ENCODE data around the gene HDAC3.
"Not testable (repeated sequence)": the region's sequence is repeated elsewhere in the genome, so short reads cannot be mapped to it uniquely, and the experiment has no call there.

The HDAC3 gene

DNA sequence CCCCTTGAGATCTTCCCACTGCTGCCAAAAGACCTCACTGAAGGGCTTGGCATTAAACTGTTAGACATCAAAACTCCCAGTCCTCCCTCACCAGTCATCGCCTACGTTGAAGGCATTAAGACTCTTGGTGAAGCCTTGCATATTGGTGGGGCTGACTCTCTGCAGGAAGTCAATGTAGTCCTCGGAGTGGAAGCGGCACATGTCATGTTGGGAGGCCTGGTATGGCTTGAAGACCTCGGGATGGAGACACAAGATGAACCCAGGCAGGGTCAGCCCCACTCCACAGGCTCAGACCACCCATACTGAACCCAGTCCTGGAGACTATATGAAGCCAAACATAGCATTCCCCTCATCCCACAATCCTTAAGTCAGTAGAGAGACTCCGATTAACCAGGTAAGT, 1.9 kb downstream of the HDAC3 start:
- DNase-seq (ENCODE audit: low spot score) = no peak

DNA sequence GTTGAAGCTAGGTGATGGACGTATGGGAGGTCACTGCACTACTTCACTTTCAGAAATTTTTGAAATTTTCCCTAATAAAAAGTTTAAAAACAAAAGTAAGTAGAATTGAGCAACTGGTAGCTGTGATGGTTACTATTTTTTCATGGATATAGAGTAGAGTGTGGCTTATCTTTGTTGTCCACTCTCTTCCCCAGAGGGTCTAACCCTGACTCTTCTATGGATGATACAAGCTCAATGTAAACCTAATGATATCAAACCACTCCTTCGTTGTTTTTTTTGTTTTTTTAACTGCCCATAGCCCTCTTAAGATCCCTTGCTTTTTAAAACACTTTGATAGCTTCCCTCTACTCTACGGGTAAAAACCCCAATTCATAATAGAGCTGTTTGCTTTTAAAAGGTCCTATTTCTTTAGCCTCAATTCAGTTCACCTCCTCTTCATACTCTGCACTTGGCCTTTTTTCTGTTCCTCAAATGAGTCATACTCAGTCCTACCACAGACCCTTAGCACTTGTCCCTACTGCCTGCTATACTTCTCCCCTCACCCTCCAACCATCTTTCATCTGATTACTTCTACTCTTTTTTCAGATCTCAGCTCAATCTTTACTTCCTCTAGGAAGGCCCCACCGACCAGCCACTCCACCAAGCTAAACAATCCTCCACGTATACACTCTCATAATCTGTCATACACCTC, 2.6 kb downstream of the HDAC3 start:
- DNase-seq (ENCODE audit: low spot score) = peak; percentile 26

GRCh38 chr5:141632650-141633049, 4.0 kb downstream of the HDAC3 start:
- DNase-seq (ENCODE audit: low spot score) = peak; percentile 48

DNA sequence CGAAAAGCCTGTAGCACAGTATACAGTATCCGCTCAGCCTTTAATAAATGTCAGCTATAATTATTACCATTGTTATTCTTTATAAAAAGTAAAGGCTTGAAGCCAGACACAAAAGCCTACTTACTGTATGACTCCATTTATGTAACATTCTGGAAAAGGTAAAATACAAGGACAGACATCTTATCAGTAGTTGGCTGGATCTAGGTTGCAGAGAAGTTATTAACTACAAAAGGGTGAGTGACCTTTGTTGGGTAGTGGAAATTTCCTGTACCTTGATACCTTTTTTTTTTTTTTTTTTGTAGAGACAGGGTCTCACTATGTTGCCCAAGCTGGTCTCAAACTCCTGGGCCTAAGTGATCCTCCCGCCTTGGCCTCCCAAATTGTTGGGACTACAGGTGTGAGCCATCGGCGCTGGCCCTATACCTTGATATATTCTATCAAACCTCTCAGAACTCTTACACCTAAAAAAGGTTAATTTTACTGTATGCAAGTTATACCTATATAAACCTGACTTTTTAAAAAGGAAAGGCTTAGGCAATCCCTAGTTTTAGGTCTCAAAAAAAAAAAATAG, 6.0 kb downstream of the HDAC3 start:
- DNase-seq (ENCODE audit: low spot score) = no peak

DNA sequence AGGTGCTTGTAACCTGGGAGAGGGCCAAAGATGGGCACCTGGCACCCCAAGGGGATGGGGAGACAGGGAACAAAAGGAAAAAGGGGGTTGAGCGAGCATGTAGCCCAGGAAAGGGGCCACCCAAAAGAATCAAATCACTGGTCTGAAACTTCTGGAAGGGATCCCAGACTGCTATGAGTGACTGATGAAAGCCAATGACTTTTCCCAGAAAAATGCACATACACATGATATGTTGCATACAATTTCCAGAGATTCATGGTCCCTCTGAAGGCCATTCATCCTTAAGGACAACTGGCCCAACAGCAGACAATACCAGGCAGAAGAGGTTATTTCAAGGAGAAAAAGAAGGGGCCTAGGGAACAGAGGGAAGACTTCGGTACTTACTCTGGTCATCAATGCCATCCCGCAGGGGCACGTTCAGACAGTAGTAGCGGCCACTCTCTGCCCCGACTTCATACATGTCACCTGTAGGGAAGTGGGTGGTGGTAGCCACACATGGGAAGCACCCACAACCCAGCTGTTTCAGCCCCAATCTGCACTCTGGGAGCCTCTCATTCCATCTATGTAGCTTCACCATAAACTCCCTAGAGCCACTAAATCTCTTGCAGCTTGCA, 8.4 kb downstream of the HDAC3 start:
- no peak for DNase-seq (ENCODE audit: low spot score)

DNA sequence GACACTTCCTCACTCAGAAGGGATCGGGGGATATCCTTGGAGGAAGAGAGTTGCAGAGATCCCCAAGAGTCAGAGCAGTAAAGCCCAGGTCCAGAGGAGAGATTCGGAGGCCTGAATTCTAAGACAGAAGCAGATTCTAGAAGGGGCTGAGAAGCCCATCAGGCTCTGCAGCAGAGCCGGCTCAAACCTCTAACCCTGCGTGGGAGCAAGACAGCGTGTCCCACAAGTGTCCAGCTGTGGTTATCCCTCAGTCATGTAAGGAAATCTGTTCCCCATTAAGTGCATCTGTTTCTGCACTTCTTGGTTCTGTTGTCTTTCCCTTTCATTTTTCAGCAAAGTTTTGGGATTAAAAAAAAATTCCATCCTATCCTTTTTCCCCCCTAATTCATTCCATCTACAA, 13.0 kb downstream of the HDAC3 start:
- no peak for DNase-seq (ENCODE audit: low spot score)

GRCh38 chr5:141623186-141623585, 13.5 kb downstream of the HDAC3 start:
- DNase-seq (ENCODE audit: low spot score) = no peak

DNA sequence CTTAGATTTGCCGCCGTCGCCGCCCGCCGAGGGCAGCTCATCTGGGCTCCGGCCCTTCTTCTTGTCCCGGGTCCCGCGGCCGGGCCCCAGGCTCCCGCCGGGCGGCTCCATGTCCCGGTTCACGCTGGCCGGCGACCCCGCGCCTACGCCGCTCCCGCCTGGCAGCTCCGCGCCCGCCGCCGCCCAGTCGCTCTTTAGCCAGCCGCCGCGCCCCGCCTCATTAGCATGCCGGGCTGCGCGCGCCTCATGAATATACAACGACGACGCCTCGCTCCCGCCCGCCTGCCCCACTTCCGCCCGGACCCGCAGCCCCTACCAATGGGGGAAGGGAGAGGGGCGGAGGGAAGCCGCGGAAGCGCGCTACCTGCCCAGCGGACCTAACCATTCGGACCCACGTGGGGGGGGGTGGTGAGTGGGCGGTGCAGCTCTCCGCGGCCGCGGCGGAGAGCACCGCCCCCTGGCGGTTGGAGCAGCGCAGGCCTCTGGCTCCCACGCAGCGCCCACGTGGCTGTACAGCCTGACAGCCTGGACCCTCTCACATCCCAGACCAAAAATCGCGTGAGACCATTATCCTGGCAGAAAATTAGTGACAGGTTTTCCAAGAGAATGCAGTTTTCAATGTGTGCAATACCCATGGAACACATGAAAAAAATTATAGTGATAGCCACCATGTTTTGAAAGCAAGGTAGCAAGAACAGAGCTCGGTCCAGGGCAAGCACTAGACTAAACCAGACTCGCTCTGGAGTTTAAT, 17.7 kb downstream of the HDAC3 start, which contains the start of gene DIAPH1:
Gene DIAPH1, minus strand, starts transcription at position 197 of the 751 bp plus-strand sequence. Its CDS starts 86 bp downstream, at position 111.
- peak; percentile 96 for DNase-seq (ENCODE audit: low spot score)

DNA sequence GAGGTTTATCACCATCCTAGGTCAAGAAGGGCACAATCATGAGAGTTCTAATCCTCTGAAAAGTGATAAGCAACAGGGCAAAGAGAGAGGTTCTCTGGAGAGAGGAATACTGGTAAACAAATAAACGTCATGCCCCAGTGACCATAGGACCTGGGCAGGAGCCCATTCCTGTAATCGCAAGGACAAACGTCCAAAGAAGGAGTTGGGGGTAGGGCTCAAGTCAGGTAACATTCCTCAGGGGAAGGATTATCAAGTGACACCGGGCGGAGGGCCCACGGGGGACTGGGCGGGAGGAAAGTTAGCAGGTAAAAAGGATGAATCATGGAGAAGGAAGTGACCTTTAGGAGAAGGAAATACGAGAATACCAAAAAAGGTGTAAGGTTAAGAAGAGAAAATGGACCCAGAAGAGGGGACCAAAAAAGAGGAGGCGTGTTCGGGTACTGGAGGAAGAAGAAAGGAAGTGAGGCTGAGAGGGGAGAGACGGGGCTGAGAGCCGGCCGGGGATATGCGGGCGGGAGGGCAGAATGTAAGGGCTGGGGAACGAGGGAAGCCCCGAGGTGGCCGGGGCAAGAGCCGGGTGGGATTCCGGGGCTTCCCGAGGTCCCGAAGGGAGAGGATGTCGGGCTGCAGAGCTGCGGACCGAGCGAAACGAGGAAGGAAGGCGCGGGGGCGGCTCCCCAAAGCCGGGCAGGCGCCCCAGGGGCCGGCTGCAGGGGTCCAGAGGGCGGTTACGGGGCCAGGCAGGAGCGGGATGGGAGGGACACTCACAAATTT, 18.4 kb downstream of the HDAC3 start:
- DNase-seq (ENCODE audit: low spot score) = peak; percentile 70

DNA sequence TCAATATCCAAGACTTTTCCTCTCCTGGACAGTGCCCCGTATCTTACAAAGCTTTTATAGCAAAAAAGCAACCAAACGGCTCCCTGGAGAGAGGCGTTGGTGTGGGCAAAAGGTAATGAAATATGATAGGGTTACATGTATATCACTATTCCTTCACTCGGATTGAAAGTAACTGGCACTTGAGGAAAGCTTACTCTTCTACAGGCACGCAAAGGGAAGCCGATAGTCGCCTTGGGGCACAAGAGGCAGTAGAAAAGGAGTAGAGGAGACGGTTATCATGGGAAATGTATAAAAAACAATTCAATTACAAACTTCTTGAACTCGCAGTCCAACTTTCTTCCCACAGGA, 19.0 kb downstream of the HDAC3 start:
- DNase-seq (ENCODE audit: low spot score) = no peak

DNA sequence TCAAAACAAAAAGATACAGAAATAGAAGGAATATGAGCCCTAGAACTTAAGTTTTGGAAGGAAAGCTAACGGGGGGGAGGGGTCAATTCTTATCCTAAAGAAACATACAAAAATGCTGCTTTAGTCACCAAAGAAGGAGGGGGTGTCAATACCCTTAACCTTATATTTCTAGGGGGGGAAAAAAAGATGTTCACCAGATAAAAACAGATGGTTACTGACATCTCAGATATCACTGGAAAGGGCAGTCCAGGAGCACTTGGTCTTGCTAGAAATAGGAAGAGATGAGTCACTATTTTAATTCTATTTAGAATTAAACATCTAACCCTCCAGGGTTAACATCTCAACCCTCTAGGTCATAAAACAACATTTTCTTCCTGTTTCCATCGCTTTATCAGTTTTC, 19.5 kb downstream of the HDAC3 start:
- DNase-seq (ENCODE audit: low spot score) = peak; percentile 47

GRCh38 chr5:141615991-141616720, 20.5 kb downstream of the HDAC3 start:
- no peak for DNase-seq (ENCODE audit: low spot score)

DNA sequence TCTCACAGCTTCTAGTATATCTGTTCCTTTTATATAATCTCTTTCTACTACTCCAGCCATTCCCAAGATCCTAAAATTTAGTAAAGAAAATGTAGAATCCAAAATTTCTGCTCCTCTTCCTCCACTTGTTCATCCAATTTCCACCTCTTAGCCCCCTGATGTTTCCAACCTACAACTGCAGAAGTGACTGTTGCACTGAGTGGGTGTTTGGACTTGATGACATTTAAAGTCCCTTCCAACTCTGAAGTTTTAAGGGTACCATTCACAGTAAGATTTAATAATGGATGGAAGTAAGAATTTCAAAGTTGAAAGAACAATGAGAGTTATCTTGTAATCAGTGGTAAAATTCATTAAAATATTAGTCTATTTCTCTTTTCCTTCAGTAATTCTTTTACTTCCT, 23.3 kb downstream of the HDAC3 start:
- no peak for DNase-seq (ENCODE audit: low spot score)

GRCh38 chr5:141611289-141611688, 25.4 kb downstream of the HDAC3 start:
- no peak for DNase-seq (ENCODE audit: low spot score)

GRCh38 chr5:141609921-141610320, 26.7 kb downstream of the HDAC3 start:
- DNase-seq (ENCODE audit: low spot score) = not testable (repeated sequence)

DNA sequence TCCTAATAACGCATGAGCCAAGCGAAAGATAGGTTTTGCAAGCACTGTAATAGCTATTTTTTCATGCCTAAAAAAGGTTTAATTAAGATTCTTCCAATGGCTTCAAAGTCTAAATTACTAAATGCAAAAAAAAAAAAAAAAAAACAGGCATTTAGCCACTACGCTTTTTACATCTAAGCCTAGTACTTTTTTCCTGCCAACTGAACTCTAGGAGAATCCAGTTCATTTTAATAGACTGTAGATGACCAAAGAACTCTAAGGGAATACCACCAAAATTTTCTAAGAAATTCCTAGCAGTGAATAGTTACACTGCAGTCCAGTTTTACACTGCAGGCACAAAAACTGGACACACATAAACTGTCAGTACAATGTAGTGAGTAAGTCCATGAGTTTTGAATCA, 27.6 kb downstream of the HDAC3 start:
- no peak for DNase-seq (ENCODE audit: low spot score)

DNA sequence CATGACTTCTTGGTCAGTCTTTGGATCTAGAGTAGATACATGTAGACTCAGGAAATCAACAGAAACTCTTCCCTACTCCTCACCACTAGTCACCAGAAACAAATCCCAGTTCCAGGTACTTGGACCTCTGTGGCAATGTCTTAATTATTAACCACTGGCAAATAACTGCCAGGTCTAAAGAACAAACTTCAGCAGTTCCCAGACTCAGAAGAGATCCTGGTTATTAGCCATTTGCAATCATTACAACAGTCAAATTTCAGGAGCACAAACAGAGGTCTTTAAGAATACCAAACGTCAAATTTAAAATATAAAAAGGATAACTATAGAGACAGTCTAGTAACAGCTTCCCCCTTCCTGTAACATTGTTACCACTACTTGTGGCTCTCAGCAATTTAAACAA, 28.1 kb downstream of the HDAC3 start:
- DNase-seq (ENCODE audit: low spot score) = no peak

GRCh38 chr5:141608046-141608445, 28.6 kb downstream of the HDAC3 start:
- no peak for DNase-seq (ENCODE audit: low spot score)

DNA sequence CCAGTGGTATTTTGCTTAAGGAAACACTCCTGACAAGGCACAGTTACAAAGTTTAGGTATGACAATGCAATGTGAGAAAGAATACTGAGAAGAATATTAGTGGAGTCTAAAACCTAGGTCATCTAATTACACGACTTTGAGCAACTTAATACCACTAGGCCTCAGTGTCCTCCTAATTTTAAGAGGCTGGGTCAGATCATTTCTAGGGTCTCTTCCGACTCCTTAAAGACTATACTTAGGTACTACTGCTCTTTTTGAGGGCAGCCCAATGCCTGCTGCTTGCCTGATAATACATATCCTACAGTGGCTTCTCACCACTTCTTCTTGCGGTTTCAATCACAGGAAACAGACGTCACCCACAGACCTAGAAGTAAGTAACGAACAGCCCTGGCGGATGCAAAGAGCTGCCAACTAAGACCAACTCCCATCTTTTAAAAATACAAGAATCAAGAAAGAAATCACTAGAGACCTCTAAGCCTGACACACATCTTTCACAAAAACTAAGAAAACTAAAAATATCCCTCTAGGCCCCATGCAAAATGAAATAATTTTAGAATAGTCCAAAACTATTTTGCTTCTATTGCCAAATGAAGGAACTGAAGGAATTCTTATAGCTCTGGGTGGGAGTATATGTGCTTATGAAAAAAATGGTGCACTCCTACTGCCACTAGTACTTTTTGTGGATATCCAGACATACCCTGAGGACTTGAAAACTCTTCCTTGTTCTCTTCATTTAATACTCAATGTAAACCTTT, 30.9 kb downstream of the HDAC3 start:
- peak; percentile 42 for DNase-seq (ENCODE audit: low spot score)

GRCh38 chr5:141603923-141604717, 32.5 kb downstream of the HDAC3 start:
- peak; percentile 67 for DNase-seq (ENCODE audit: low spot score)

Data from hematopoietic multipotent progenitor cell treated with erythropoietin and hydrocortisone succinate and interleukin-3 and kit ligand, for 17 days (in vitro differentiated cells).